ENCODE measurements around the gene PRDM7. TPM values are rescaled to one million over a fixed set of nuclear protein-coding genes. Genes with fewer than 3 reads are reported as not detected.
A peak's percentile ranks its signal among the peaks of the same experiment; 100 is the strongest.

The PRDM7 gene
- polyA plus RNA-seq, 4 donors, result 0.22 to 1.2 (median 0.39) TPM

- no peak for DNase-seq (ENCODE audit: low read depth in 4 of 4, low spot score in 2 of 4)
Observed at GRCh38 chr16:90040152-90041023, 36.7 kb downstream of the PRDM7 start.

DNA sequence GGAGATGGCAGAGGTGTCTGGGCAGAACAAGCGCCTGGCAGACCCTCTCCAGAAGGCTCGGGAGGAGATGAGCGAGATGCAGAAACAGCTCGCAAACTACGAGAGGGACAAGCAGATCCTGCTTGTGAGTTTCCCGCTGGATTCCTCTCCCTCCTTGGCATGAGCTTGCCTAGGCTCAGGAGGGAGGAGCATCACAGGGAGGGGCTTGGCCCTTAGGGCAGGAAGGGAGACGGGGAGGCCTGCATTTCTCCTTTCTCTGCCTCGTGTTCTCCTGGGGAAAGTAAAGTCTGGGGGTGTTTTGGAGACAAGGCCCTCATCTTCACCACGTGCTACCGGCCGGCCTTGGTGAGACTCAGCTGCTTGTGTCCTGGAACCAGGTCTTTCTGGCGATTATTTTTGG, 39.9 kb downstream of the PRDM7 start:
- DNase-seq (ENCODE audit: low read depth in 4 of 4, low spot score in 2 of 4), result no peak

GRCh38 chr16:90035902-90036301, 41.2 kb downstream of the PRDM7 start:
- no peak for DNase-seq (ENCODE audit: low read depth in 4 of 4, low spot score in 2 of 4)

DNA sequence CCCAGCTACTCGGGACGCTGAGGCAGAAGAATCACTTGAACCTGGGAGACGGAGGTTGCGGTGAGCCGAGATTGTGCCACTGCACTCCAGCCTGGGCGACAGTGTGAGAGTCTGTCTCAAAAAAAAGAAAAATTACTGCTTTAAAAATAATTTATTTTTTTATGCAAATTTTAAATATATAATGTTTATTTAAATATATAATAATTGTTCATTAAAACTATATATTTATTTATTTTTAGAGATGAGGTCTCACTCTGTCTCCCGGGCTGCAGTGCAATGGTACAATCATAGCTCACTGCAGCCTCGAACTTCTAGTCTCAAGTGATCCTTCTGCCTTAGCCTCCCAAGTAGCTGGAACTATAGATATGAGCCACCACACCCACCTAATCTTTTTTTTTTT, 42.6 kb downstream of the PRDM7 start:
- no peak for DNase-seq (ENCODE audit: low read depth in 4 of 4, low spot score in 2 of 4)

GRCh38 chr16:90033387-90033786, 43.7 kb downstream of the PRDM7 start:
- no peak for DNase-seq (ENCODE audit: low read depth in 4 of 4, low spot score in 2 of 4)

GRCh38 chr16:90032674-90033331, 44.3 kb downstream of the PRDM7 start:
- no peak for DNase-seq (ENCODE audit: low read depth in 4 of 4, low spot score in 2 of 4)

DNA sequence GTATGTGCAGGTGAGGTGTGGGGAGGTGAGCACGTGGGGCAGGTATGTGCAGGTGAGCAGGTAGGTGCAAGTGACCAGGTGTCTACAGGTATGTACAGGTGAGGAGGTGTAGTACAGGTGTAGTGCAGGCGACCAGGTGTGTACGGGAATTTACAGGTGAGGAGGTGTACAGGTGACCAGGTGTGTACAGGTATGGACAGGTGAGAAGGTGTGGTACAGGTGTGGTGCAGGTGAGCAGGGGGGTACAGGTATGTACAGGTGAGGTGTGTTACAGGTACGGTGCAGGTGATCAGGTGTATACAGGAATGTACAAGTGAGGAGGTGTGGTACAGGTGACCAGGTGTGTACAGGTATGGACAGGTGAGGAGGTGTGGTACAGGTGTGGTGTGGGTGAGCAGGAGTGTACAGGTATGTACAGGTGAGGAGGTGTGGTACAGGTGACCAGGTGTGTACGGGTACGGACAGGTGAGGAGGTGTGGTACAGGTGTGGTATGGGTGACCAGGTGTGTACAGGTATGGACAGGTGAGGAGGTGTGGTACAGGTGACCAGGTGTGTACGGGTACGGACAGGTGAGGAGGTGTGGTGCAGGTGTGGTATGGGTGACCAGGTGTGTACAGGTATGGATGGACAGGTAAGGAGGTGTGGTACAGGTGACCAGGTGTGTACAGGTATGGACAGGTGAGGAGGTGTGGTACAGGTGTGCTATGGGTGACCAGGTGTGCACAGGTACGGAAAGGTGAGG, 45.0 kb downstream of the PRDM7 start:
- no peak for DNase-seq (ENCODE audit: low read depth in 4 of 4, low spot score in 2 of 4)

GRCh38 chr16:90031186-90031930, 45.8 kb downstream of the PRDM7 start:
- no peak for DNase-seq (ENCODE audit: low read depth in 4 of 4, low spot score in 2 of 4)

DNA sequence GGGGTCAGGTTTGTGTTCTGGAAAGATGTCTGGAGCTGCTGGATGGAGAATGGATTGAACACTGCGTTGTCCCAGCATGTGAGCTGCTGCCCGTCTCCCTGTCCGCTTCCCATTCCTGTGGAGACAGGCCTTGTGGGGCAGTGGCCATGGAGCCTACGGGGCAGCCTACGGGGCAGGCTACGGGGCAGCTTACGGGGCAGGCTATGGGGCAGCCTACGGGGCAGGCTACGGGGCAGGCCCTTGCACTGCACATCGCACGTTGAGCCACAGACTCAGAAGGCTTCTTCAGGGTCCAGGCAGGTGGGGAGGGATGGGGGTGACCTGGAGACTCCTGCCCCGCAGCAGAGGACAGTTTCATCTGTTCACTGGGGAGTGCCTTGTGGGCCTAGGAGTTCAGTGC, 48.1 kb downstream of the PRDM7 start:
- no peak for DNase-seq (ENCODE audit: low read depth in 4 of 4, low spot score in 2 of 4)

DNA sequence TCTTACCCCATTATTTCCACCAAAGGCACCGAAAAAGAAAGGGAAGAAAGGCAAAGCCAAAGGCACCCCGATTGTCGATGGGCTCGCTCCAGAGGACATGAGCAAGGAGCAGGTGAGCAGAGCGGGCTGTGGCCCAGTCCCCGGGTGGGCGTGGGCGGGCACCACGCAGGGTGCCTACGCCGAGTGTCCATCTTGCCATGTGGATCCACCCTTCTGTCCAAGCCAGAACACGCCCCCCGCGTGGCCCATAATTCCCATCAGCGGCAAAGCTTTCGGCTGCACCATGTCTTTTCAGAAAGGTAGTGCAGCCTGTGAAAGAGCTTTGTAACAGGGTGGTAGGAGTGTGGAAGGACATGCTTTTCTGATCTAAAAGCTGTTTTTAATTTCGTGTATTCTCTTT, 49.5 kb downstream of the PRDM7 start:
- no peak for DNase-seq (ENCODE audit: low read depth in 4 of 4, low spot score in 2 of 4)

DNA sequence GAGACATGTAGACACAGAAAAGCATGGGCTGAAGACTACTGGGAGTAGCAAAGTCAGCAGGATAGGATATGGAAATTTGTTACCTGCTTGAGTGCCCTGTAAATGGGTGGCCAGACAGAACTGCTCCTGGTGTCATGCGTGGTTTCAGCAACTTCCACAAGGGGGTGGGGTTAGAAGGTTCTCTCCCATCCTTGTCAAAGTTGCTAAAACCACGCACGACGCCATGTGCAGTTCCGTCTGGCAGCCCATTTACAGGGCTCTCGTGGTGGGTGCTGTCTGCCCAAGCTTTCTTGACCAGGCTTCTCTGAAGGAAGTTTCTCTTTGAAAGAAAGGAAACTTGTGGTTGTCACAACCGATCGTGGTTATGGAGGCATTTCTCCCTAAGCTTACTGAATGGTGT, 51.0 kb downstream of the PRDM7 start:
- no peak for DNase-seq (ENCODE audit: low read depth in 4 of 4, low spot score in 2 of 4)

- no peak for DNase-seq (ENCODE audit: low read depth in 4 of 4, low spot score in 2 of 4)
Observed at GRCh38 chr16:90023078-90023447, 54.1 kb downstream of the PRDM7 start.

DNA sequence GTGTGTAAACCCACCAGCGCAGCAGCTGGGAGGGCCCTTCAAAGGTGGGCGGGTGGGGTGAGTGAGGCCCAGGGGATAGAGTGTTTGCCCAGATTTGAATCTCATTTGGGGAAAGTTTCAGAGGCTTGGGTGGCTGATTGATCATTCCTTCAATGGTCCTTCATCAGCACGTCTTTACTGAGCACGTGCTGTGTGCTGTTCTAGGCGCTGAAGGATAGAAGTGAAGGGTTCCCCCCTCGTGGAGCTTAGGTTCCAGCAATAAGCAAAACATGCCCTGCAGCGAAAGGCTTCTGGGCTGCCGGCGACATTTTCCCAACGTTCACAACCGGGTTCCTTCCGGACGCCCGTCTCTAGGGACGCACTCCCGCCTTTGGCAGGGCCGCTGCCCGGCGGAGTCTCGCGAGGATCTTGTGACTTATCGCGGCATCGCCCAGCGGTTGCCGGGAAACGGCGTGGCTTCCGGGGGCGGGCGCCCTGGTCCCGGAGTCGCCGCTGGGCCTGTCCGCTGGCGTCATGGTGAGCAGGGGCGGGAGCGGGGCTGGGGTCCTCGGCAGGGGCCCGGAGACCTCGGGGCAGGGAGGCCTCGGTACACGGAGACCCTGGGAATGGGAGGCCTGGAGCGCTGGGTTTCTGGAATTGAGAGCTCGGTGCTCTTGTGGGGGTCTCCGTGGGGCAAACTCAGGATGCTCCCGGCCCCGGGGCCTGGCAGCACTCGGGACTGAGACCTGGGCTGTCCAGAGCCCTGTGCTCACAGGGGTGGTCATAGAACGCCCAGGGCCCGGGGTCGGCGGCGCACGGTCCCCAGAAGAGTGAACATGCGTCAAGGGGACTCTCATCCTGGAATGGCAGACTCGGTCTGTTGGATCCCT, 54.7 kb downstream of the PRDM7 start:
- peak; percentile 79 to 84 (median 81) for DNase-seq (ENCODE audit: low read depth in 4 of 4, low spot score in 2 of 4)

- DNase-seq (ENCODE audit: low read depth in 4 of 4, low spot score in 2 of 4), result no peak
Observed at GRCh38 chr16:90020838-90021382, 56.2 kb downstream of the PRDM7 start.

- no peak for DNase-seq (ENCODE audit: low read depth in 4 of 4, low spot score in 2 of 4)
Observed at GRCh38 chr16:90020260-90020837, 56.8 kb downstream of the PRDM7 start.

- DNase-seq (ENCODE audit: low read depth in 4 of 4, low spot score in 2 of 4), result no peak
Observed at GRCh38 chr16:90019543-90020259, 57.4 kb downstream of the PRDM7 start.

GRCh38 chr16:90018652-90019542, 58.2 kb downstream of the PRDM7 start, which contains the start of gene DBNDD1:
Gene DBNDD1, minus strand, starts transcription at chr16:90019456. Its CDS starts 115 bp downstream, at chr16:90019341.
- no peak for DNase-seq (ENCODE audit: low read depth in 4 of 4, low spot score in 2 of 4)
